GM23338 (cell line): ENCODE data around the gene AFF1. TPM values are rescaled to one million over a fixed set of nuclear protein-coding genes. Genes with fewer than 3 reads are reported as not detected.

ENCODE experiments used
- ATAC-seq: fragments of 200-7000 bp; cut with Tn5 transposase; 3 replicates; pipeline ENCODE4 v1.9.1; 2020
- DNase-seq: peaks from one replicate; pipeline ENCODE4 v3.0.0-alpha.2; 2015; ENCODE audit warnings: low spot score
- H2AFZ ChIP-seq: fragments of 200-600 bp; sonication (generic); 2 replicates; pipeline ENCODE4 v1.8.0; 2016; ENCODE audit warnings: antibody characterized with exemption, mild to moderate bottlenecking, moderate library complexity
- H3F3A ChIP-seq: fragments of 200-600 bp; sonication (generic); replicated peaks from 2 replicates; pipeline ENCODE4 v1.8.0; 2017; ENCODE audit warnings: antibody characterized with exemption, mixed run types, low read depth
- H3K27ac ChIP-seq: fragments of 200-600 bp; sonication (generic); 2 replicates; pipeline ENCODE4 v1.6.1; 2016; ENCODE audit warnings: low read depth
- H3K27me3 ChIP-seq: fragments of 200-600 bp; sonication (generic); 2 replicates; pipeline ENCODE4 v1.8.0; 2016; ENCODE audit warnings: mild to moderate bottlenecking, mixed run types, moderate library complexity; ENCODE audit not compliant: insufficient read depth
- H3K36me3 ChIP-seq: fragments of 200-600 bp; sonication (generic); 2 replicates; pipeline ENCODE4 v1.8.0; 2016; ENCODE audit warnings: mild to moderate bottlenecking; ENCODE audit not compliant: insufficient read depth
- H3K4me1 ChIP-seq: fragments of 200-600 bp; sonication (generic); 2 replicates; pipeline ENCODE4 v1.8.0; 2016; ENCODE audit warnings: mild to moderate bottlenecking, moderate library complexity; ENCODE audit not compliant: insufficient read depth
- H3K4me2 ChIP-seq: fragments of 200-600 bp; sonication (generic); 2 replicates; pipeline ENCODE4 v1.7.1; 2017; ENCODE audit warnings: mixed run types
- H3K4me3 ChIP-seq: fragments of 200-600 bp; sonication (generic); 2 replicates; pipeline ENCODE4 v1.6.1; 2016; ENCODE audit warnings: mixed run types
- H3K79me2 ChIP-seq: fragments of 200-600 bp; sonication (generic); replicated peaks from 2 replicates; pipeline ENCODE4 v1.8.0; 2017; ENCODE audit warnings: mild to moderate bottlenecking; ENCODE audit not compliant: insufficient read depth
- H3K9me2 ChIP-seq: fragments of 200-600 bp; sonication (generic); 2 replicates; pipeline ENCODE4 v1.8.0; 2017; ENCODE audit not compliant: insufficient read depth
- H4K20me1 ChIP-seq: fragments of 200-600 bp; sonication (generic); replicated peaks from 2 replicates; pipeline ENCODE4 v1.8.0; 2017; ENCODE audit warnings: mild to moderate bottlenecking; ENCODE audit not compliant: insufficient read depth
- H3K27ac Mint-ChIP-seq: 2 replicates; pipeline ENCODE4 v1.8.0; 2020; ENCODE audit warnings: inconsistent platforms, mild to moderate bottlenecking, moderate library complexity, mixed read lengths
- H3K27me3 Mint-ChIP-seq: 3 replicates; pipeline ENCODE4 v1.8.0; 2022; ENCODE audit warnings: low read depth, mild to moderate bottlenecking, moderate library complexity, mixed read lengths, inconsistent platforms; ENCODE audit not compliant: insufficient read depth, poor library complexity
- H3K36me3 Mint-ChIP-seq: 3 replicates; pipeline ENCODE4 v1.8.0; 2021; ENCODE audit warnings: low read depth, mild to moderate bottlenecking, inconsistent platforms, moderate library complexity, mixed read lengths
- H3K4me1 Mint-ChIP-seq: 3 replicates; pipeline ENCODE4 v1.8.0; 2020; ENCODE audit warnings: mild to moderate bottlenecking, inconsistent platforms, mixed read lengths
- H3K4me3 Mint-ChIP-seq: 3 replicates; pipeline ENCODE4 v1.8.0; 2021; ENCODE audit warnings: moderate library complexity, mild to moderate bottlenecking, inconsistent platforms, mixed read lengths
- H3K9me3 Mint-ChIP-seq: 3 replicates; pipeline ENCODE4 v1.8.0; 2020; ENCODE audit warnings: moderate library complexity, mild to moderate bottlenecking, inconsistent platforms, mixed read lengths
- CREB1 ChIP-seq: fragments of 250-450 bp; sonication (Bioruptor Pico); IDR thresholded peaks from 2 replicates; pipeline ENCODE4 v1.5.0; 2020; ENCODE audit warnings: low read depth, mild to moderate bottlenecking, moderate library complexity
- EZH2 ChIP-seq: fragments of 200-600 bp; sonication (generic); IDR thresholded peaks from one replicate; pipeline ENCODE4 v1.8.0; 2017; ENCODE audit warnings: antibody characterized with exemption, mild to moderate bottlenecking, low read depth; ENCODE audit not compliant: unreplicated experiment
- EZH2phosphoT487 ChIP-seq: fragments of 200-600 bp; sonication (generic); IDR thresholded peaks from one replicate; pipeline ENCODE4 v1.8.1; 2018; ENCODE audit warnings: antibody characterized with exemption; ENCODE audit not compliant: unreplicated experiment
- JUNB ChIP-seq: IDR thresholded peaks from one replicate; pipeline ENCODE4 v1.6.1; 2016; ENCODE audit warnings: antibody characterized with exemption; ENCODE audit not compliant: unreplicated experiment
- NANOG ChIP-seq: IDR thresholded peaks from 2 replicates; pipeline ENCODE4 v1.6.1; 2016; ENCODE audit warnings: antibody characterized with exemption, borderline replicate concordance
- POLR2AphosphoS5 ChIP-seq: IDR thresholded peaks from 2 replicates; pipeline ENCODE4 v1.6.1; 2016; ENCODE audit warnings: antibody characterized with exemption, low read depth
- STAT1 ChIP-seq: IDR thresholded peaks from one replicate; pipeline ENCODE4 v1.6.1; 2016; ENCODE audit warnings: antibody characterized with exemption; ENCODE audit not compliant: unreplicated experiment
- ZNF114 ChIP-seq: fragments of 250-450 bp; sonication (Bioruptor Pico); IDR thresholded peaks from 2 replicates; pipeline ENCODE4 v1.5.0; 2020; ENCODE audit warnings: mild to moderate bottlenecking, moderate library complexity
- ZNF331 ChIP-seq: fragments of 250-450 bp; sonication (Bioruptor Pico); IDR thresholded peaks from 2 replicates; pipeline ENCODE4 v1.5.0; 2020; ENCODE audit warnings: low read depth, mild to moderate bottlenecking, moderate library complexity
- polyA plus RNA-seq: library from polyadenylated mRNA; unstranded; fragments of >200 nt; fragmentation: Nextera tagmentation; extraction: Ambion mirVana; gene quantifications from 2 replicates; pipeline ENCODE4 v1.2.1, GENCODE V29; 2016
- total RNA-seq: library from RNA; depleted of rRNA; stranded (reverse); fragments of >200 nt; shearing (Covaris generic); gene quantifications from 2 replicates; pipeline ENCODE4 v1.2.3, GENCODE V29; 2014
- TF ChIP-seq, protein P1 (sequence below): IDR thresholded peaks from one replicate; pipeline ENCODE4 v1.6.1; 2018; ENCODE audit warnings: antibody characterized with exemption; ENCODE audit not compliant: unreplicated experiment
- TF ChIP-seq, protein P2 (sequence below), 2 experiments: fragments of 200-600 bp in 1 of 2; sonication (generic) in 1 of 2; conservative IDR thresholded peaks; 2 replicates each; pipeline versions ENCODE4 v1.5.1 to v1.6.1; 2016 to 2017; ENCODE audit warnings: antibody characterized with exemption in 2 of 2, low read depth in 2 of 2, mild to moderate bottlenecking in 2 of 2, moderate library complexity in 1 of 2
- TF ChIP-seq, protein P3 (sequence below): fragments of 250-450 bp; sonication (Bioruptor Pico); IDR thresholded peaks from 2 replicates; pipeline ENCODE4 v1.5.0; 2020; ENCODE audit warnings: mild to moderate bottlenecking, moderate library complexity
- TF ChIP-seq, protein P4 (sequence below): IDR thresholded peaks from 2 replicates; pipeline ENCODE4 v1.6.1; 2016; ENCODE audit warnings: antibody characterized with exemption

AFF1 gene
- total and polyA plus RNA-seq, 2 experiments from 2014 or later: 42.6 to 67.2 TPM

DNA sequence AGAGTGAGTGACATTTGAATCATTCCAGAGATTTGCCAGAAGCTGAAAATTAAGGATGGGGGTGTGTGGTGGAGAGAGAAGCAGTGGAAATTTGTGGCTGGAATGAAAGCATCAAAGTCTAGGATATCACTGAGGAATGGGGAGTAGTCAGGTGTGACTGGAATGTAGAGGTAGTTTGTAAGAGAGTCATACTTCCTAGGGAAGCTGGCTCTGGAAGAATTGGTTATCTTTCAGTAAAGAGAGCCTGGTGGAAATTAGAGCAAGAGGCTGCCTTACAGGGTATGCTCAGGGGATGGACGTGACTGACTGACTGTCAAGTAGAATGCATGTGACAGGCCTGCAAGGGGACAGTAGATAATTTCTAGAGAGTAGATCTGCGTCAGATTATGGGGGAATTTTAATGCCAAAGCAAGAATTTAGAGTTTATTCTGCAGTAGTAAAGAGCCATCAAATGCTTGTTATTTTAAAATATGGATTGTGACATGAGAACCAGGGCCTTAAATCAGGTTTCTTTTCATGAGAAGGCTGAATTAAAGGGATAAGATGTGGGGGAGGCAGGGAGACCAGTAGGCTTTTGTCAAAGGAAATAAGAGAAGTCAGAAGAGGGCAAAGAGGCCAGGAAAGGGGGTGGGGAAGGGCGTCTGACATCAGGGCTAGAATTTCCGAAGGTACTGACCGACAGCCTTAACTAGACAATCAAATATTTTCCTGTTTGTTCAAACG, 109.9 kb downstream of the AFF1 start:
- H3K27ac Mint-ChIP-seq: no peak overlapping the region
- Histone ChIP-seq H3F3A (no peaks in the 10 kb centered on the region), H3K4me3 (no peak overlapping the region), H3K4me2 (peak overlapping the region; percentile 55), H2AFZ (no peak overlapping the region), H3K9me2 (no peaks in the 10 kb centered on the region), H4K20me1 (peaks cover 23% of the 10 kb centered on the region), H3K36me3 (no peaks in the 10 kb centered on the region), H3K27ac (peak overlapping the region; percentile 48), H3K27me3 (no peaks in the 10 kb centered on the region), H3K79me2 (peaks cover 89% of the 10 kb centered on the region), H3K4me1 (peaks cover 58% of the 10 kb centered on the region)
- peaks cover 45% of the 10 kb centered on the region for H3K4me1 Mint-ChIP-seq
- TF ChIP-seq, protein P1, sequence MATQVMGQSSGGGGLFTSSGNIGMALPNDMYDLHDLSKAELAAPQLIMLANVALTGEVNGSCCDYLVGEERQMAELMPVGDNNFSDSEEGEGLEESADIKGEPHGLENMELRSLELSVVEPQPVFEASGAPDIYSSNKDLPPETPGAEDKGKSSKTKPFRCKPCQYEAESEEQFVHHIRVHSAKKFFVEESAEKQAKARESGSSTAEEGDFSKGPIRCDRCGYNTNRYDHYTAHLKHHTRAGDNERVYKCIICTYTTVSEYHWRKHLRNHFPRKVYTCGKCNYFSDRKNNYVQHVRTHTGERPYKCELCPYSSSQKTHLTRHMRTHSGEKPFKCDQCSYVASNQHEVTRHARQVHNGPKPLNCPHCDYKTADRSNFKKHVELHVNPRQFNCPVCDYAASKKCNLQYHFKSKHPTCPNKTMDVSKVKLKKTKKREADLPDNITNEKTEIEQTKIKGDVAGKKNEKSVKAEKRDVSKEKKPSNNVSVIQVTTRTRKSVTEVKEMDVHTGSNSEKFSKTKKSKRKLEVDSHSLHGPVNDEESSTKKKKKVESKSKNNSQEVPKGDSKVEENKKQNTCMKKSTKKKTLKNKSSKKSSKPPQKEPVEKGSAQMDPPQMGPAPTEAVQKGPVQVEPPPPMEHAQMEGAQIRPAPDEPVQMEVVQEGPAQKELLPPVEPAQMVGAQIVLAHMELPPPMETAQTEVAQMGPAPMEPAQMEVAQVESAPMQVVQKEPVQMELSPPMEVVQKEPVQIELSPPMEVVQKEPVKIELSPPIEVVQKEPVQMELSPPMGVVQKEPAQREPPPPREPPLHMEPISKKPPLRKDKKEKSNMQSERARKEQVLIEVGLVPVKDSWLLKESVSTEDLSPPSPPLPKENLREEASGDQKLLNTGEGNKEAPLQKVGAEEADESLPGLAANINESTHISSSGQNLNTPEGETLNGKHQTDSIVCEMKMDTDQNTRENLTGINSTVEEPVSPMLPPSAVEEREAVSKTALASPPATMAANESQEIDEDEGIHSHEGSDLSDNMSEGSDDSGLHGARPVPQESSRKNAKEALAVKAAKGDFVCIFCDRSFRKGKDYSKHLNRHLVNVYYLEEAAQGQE: no peak
- TF ChIP-seq, protein P2, sequence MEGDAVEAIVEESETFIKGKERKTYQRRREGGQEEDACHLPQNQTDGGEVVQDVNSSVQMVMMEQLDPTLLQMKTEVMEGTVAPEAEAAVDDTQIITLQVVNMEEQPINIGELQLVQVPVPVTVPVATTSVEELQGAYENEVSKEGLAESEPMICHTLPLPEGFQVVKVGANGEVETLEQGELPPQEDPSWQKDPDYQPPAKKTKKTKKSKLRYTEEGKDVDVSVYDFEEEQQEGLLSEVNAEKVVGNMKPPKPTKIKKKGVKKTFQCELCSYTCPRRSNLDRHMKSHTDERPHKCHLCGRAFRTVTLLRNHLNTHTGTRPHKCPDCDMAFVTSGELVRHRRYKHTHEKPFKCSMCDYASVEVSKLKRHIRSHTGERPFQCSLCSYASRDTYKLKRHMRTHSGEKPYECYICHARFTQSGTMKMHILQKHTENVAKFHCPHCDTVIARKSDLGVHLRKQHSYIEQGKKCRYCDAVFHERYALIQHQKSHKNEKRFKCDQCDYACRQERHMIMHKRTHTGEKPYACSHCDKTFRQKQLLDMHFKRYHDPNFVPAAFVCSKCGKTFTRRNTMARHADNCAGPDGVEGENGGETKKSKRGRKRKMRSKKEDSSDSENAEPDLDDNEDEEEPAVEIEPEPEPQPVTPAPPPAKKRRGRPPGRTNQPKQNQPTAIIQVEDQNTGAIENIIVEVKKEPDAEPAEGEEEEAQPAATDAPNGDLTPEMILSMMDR (conservative IDR thresholded peaks at IDR 0.05; ENCODE audit: low read depth in 2 of 2): no peak
- TF ChIP-seq EZH2: no peak
- TF ChIP-seq NANOG: no peak
- no peak for TF ChIP-seq CREB1 (CRISPR knock-in tag)
- TF ChIP-seq ZNF331: no peak
- TF ChIP-seq STAT1: no peak
- TF ChIP-seq EZH2phosphoT487: no peak
- no peak for TF ChIP-seq JUNB
- TF ChIP-seq, protein P3, sequence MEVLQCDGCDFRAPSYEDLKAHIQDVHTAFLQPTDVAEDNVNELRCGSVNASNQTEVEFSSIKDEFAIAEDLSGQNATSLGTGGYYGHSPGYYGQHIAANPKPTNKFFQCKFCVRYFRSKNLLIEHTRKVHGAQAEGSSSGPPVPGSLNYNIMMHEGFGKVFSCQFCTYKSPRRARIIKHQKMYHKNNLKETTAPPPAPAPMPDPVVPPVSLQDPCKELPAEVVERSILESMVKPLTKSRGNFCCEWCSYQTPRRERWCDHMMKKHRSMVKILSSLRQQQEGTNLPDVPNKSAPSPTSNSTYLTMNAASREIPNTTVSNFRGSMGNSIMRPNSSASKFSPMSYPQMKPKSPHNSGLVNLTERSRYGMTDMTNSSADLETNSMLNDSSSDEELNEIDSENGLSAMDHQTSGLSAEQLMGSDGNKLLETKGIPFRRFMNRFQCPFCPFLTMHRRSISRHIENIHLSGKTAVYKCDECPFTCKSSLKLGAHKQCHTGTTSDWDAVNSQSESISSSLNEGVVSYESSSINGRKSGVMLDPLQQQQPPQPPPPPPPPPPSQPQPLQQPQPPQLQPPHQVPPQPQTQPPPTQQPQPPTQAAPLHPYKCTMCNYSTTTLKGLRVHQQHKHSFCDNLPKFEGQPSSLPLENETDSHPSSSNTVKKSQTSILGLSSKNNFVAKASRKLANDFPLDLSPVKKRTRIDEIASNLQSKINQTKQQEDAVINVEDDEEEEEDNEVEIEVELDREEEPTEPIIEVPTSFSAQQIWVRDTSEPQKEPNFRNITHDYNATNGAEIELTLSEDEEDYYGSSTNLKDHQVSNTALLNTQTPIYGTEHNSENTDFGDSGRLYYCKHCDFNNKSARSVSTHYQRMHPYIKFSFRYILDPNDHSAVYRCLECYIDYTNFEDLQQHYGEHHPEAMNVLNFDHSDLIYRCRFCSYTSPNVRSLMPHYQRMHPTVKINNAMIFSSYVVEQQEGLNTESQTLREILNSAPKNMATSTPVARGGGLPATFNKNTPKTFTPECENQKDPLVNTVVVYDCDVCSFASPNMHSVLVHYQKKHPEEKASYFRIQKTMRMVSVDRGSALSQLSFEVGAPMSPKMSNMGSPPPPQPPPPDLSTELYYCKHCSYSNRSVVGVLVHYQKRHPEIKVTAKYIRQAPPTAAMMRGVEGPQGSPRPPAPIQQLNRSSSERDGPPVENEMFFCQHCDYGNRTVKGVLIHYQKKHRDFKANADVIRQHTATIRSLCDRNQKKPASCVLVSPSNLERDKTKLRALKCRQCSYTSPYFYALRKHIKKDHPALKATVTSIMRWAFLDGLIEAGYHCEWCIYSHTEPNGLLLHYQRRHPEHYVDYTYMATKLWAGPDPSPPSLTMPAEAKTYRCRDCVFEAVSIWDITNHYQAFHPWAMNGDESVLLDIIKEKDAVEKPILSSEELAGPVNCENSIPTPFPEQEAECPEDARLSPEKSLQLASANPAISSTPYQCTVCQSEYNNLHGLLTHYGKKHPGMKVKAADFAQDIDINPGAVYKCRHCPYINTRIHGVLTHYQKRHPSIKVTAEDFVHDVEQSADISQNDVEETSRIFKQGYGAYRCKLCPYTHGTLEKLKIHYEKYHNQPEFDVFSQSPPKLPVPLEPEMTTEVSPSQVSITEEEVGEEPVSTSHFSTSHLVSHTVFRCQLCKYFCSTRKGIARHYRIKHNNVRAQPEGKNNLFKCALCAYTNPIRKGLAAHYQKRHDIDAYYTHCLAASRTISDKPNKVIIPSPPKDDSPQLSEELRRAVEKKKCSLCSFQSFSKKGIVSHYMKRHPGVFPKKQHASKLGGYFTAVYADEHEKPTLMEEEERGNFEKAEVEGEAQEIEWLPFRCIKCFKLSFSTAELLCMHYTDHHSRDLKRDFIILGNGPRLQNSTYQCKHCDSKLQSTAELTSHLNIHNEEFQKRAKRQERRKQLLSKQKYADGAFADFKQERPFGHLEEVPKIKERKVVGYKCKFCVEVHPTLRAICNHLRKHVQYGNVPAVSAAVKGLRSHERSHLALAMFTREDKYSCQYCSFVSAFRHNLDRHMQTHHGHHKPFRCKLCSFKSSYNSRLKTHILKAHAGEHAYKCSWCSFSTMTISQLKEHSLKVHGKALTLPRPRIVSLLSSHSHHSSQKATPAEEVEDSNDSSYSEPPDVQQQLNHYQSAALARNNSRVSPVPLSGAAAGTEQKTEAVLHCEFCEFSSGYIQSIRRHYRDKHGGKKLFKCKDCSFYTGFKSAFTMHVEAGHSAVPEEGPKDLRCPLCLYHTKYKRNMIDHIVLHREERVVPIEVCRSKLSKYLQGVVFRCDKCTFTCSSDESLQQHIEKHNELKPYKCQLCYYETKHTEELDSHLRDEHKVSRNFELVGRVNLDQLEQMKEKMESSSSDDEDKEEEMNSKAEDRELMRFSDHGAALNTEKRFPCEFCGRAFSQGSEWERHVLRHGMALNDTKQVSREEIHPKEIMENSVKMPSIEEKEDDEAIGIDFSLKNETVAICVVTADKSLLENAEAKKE (CRISPR knock-in tag): no peak
- no peak for TF ChIP-seq POLR2AphosphoS5
- TF ChIP-seq, protein P4, sequence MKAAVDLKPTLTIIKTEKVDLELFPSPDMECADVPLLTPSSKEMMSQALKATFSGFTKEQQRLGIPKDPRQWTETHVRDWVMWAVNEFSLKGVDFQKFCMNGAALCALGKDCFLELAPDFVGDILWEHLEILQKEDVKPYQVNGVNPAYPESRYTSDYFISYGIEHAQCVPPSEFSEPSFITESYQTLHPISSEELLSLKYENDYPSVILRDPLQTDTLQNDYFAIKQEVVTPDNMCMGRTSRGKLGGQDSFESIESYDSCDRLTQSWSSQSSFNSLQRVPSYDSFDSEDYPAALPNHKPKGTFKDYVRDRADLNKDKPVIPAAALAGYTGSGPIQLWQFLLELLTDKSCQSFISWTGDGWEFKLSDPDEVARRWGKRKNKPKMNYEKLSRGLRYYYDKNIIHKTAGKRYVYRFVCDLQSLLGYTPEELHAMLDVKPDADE: no peak
- no peak for TF ChIP-seq ZNF114 (CRISPR knock-in tag)
- H3K9me3 Mint-ChIP-seq: no peaks in the 10 kb centered on the region; the same call in 2 of the 3 replicates
- ATAC-seq (peak; percentile 25), DNase-seq (peak; percentile 41)
- H3K36me3 Mint-ChIP-seq: peaks cover 18% of the 10 kb centered on the region
- no peak overlapping the region for H3K4me3 Mint-ChIP-seq
- peaks cover 4% of the 10 kb centered on the region for H3K27me3 Mint-ChIP-seq
